ENCODE measurements around the gene SUFU. TPM values are rescaled to one million over a fixed set of nuclear protein-coding genes. Genes with fewer than 3 reads are reported as not detected.

The SUFU gene
- total and polyA plus RNA-seq, 2 of the 13 experiments (the other 11 are each of a cell fraction or from before 2014, with no cell fraction given): 2.9 to 5.5 TPM

GRCh38 chr10:102545265-102545871 is 41.6 kb downstream of the SUFU start (continued):
- TF ChIP-seq PAWR (CRISPR knock-in tag; IDR thresholded peaks at IDR 0.05; ENCODE audit: borderline replicate concordance) (no peak), ZNF792 (CRISPR knock-in tag; IDR thresholded peaks at IDR 0.05) (no peak), FOSL1 (CRISPR knock-in tag; IDR thresholded peaks at IDR 0.05; ENCODE audit: borderline replicate concordance) (no peak), KDM2A (CRISPR knock-in tag; IDR thresholded peaks at IDR 0.05; ENCODE audit: borderline replicate concordance, low read depth) (no peak)

GRCh38 chr10:102545997-102546396 is 42.2 kb downstream of the SUFU start:
- FAIRE-seq (no peak), ATAC-seq (no peak), DNase-seq (ENCODE audit: low spot score) (no peak)
- TF ChIP-seq KDM2A (CRISPR knock-in tag; IDR thresholded peaks at IDR 0.05; ENCODE audit: borderline replicate concordance, low read depth) (no peak), HDAC1 (CRISPR knock-in tag; IDR thresholded peaks at IDR 0.05) (no peak), REPIN1 (CRISPR knock-in tag; IDR thresholded peaks at IDR 0.05; ENCODE audit: borderline replicate concordance, low read depth) (no peak), NFE2 (CRISPR knock-in tag; IDR thresholded peaks at IDR 0.05) (no peak), ZNF800 (CRISPR knock-in tag; IDR thresholded peaks at IDR 0.05) (no peak), MEIS1 (CRISPR knock-in tag; IDR thresholded peaks at IDR 0.05; ENCODE audit: borderline replicate concordance) (no peak), NCOA5 (CRISPR knock-in tag; IDR thresholded peaks at IDR 0.05) (no peak), MLX (CRISPR knock-in tag; IDR thresholded peaks at IDR 0.05) (no peak), SNRNP70 (IDR thresholded peaks at IDR 0.05; ENCODE audit: low read depth, low read length) (no peak), NONO (IDR thresholded peaks at IDR 0.05) (no peak), NONO (CRISPR knock-in tag; conservative IDR thresholded peaks at IDR 0.05) (no peak), ZFP62 (CRISPR knock-in tag; IDR thresholded peaks at IDR 0.05) (no peak), POGZ (CRISPR knock-in tag; IDR thresholded peaks at IDR 0.05) (no peak), TRAFD1 (CRISPR knock-in tag; IDR thresholded peaks at IDR 0.05; ENCODE audit: borderline replicate concordance) (no peak), EZH2 (conservative IDR thresholded peaks at IDR 0.05; ENCODE audit: low read depth, low read length) (no peak), ZNF143 (CRISPR knock-in tag; IDR thresholded peaks at IDR 0.05) (no peak), NBN (conservative IDR thresholded peaks at IDR 0.05) (no peak)
- Histone ChIP-seq H3K9ac (ENCODE audit: insufficient read depth, low read depth, low read length) (no peak overlapping the region), H3K4me1 (ENCODE audit: insufficient read depth, low read length) (no peaks in the 10 kb centered on the region), H3K27ac (ENCODE audit: extremely low read length, insufficient read depth, low read length) (no peak overlapping the region), H3K4me2 (ENCODE audit: low read depth, low read length) (no peak overlapping the region), H3K79me2 (ENCODE audit: insufficient read depth, low read length) (no peaks in the 10 kb centered on the region), H2AFZ (ENCODE audit: low read length) (no peak overlapping the region), H4K20me1 (ENCODE audit: insufficient read depth, low read length) (no peaks in the 10 kb centered on the region), H3K4me3 (replicated peaks in 1 of 3; ENCODE audit: insufficient read depth in 1 of 3, low read depth in 2 of 3, low read length in 3 of 3) (no peak overlapping the region), H3K27me3 (ENCODE audit: control insufficient read depth in 1 of 2, insufficient read depth in 2 of 2, low read length in 2 of 2) (no peaks in the 10 kb centered on the region), H3K9me3 (ENCODE audit: low read length) (no peaks in the 10 kb centered on the region), H3K36me3 (replicated peaks in 1 of 2; ENCODE audit: control insufficient read depth in 1 of 2, insufficient read depth in 2 of 2, low read length in 2 of 2) (peaks cover 2 to 9% of the 10 kb centered on the region in 2 experiments; a peak in 2 of 5 replicates)
- no TSS peak for BruUV-seq (replicated peaks)
- intact Hi-C loops (cut with micrococcal nuclease; ENCODE audit: unreplicated experiment): no loop called here
- ChIA-PET CTCF (ENCODE audit: low intra/inter-chr PET ratio, low total read pairs) (no interaction called here), POLR2A (no interaction called here)
- in situ Hi-C loops (cut with HindIII; ENCODE audit: extremely low pct_ligation_motif_present, low pct_unique_long_range_greater_than_20kb): no loop called here
- 100% methylated on average over 2 of the region's 2 CpGs for WGBS (ENCODE audit: low lambda C conversion rate)

All from HepG2 (cell line).